Retina (tissue), 1 donor: Measurements from ENCODE around the gene MRGPRD.
A peak's percentile ranks its signal among the peaks of the same experiment; 100 is the strongest.

Experiments used
- DNase-seq: peaks from one replicate; pipeline ENCODE4 v3.0.0-alpha.2; 2016

Gene MRGPRD

GRCh38 chr11:68966894-68967780 lies 13.6 kb downstream of the MRGPRD start:
- no peak for DNase-seq

GRCh38 chr11:68965901-68966853 lies 14.6 kb downstream of the MRGPRD start:
- DNase-seq, result no peak

- no peak for DNase-seq
These were observed 17.0 kb downstream of the MRGPRD start for GRCh38 chr11:68963779-68964178.

- DNase-seq, result no peak
These were observed 18.1 kb downstream of the MRGPRD start for GRCh38 chr11:68962527-68963250.

GRCh38 chr11:68961245-68961644 lies 19.5 kb downstream of the MRGPRD start:
- no peak for DNase-seq

- no peak for DNase-seq
These were observed 20.3 kb downstream of the MRGPRD start for GRCh38 chr11:68960294-68961071.

GRCh38 chr11:68959465-68960293 lies 21.1 kb downstream of the MRGPRD start:
- DNase-seq, result peak; percentile 51

GRCh38 chr11:68958211-68958610 lies 22.6 kb downstream of the MRGPRD start:
- DNase-seq, result no peak

- no peak for DNase-seq
These were observed 24.1 kb downstream of the MRGPRD start for GRCh38 chr11:68956547-68957254.

GRCh38 chr11:68956142-68956541 lies 24.6 kb downstream of the MRGPRD start:
- no peak for DNase-seq

GRCh38 chr11:68955607-68955958 lies 25.2 kb downstream of the MRGPRD start:
- DNase-seq, result no peak

GRCh38 chr11:68954836-68955606 lies 25.8 kb downstream of the MRGPRD start:
- DNase-seq, result no peak

GRCh38 chr11:68950762-68951161 lies 30.0 kb downstream of the MRGPRD start:
- peak; percentile 49 for DNase-seq

- DNase-seq, result no peak
These were observed 30.5 kb downstream of the MRGPRD start for GRCh38 chr11:68950270-68950669.

- no peak for DNase-seq
These were observed 31.9 kb downstream of the MRGPRD start for GRCh38 chr11:68948935-68949334.

GRCh38 chr11:68948496-68948895 lies 32.3 kb downstream of the MRGPRD start:
- DNase-seq, result no peak

- no peak for DNase-seq
These were observed 33.6 kb downstream of the MRGPRD start for GRCh38 chr11:68947151-68947550.

GRCh38 chr11:68946416-68947090 lies 34.2 kb downstream of the MRGPRD start:
- no peak for DNase-seq

GRCh38 chr11:68942751-68943271 lies 38.0 kb downstream of the MRGPRD start:
- no peak for DNase-seq
